GM21619 (cell line): Measurements from ENCODE around the gene STARD13.
A peak's percentile ranks its signal among the peaks of the same experiment; 100 is the strongest.

Experiments
- ATAC-seq: cut with Tn5 transposase; IDR thresholded peaks from one replicate; pipeline ENCODE4 v1.9.1; 2021; ENCODE audit not compliant: unreplicated experiment

STARD13 gene

GRCh38 chr13:33069365-33069764 is 216.2 kb downstream of the STARD13 start:
- no peak for ATAC-seq

- ATAC-seq, result no peak
These were observed 219.2 kb downstream of the STARD13 start for GRCh38 chr13:33066329-33066728.

- ATAC-seq, result no peak
These were observed 224.7 kb downstream of the STARD13 start for GRCh38 chr13:33060815-33061214.

DNA sequence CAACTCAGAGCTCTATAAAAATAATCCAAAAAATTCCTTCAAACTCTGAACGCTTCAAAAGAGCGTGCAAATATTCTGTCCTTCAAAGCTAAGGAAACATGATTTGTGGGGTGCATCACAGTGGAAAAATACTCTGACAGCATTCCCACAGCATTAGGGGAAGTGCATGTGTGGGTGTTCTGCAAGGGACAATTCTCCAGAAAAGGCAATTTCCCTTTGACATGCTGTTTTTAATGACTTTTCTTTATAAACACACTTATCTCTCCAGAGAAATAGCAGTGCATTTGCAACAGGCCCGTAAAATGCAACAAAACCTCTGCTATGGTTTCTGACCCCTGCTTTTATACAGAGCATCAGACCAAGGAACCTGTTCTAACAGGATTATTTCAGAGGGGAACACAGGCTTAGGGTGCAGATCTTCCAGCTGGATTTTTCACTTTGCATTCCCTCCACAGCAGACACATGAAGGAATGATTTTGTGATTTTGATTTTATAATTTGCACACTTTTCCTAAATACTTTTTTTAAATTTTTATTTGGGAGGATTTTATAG is 226.7 kb downstream of the STARD13 start:
- no peak for ATAC-seq

DNA sequence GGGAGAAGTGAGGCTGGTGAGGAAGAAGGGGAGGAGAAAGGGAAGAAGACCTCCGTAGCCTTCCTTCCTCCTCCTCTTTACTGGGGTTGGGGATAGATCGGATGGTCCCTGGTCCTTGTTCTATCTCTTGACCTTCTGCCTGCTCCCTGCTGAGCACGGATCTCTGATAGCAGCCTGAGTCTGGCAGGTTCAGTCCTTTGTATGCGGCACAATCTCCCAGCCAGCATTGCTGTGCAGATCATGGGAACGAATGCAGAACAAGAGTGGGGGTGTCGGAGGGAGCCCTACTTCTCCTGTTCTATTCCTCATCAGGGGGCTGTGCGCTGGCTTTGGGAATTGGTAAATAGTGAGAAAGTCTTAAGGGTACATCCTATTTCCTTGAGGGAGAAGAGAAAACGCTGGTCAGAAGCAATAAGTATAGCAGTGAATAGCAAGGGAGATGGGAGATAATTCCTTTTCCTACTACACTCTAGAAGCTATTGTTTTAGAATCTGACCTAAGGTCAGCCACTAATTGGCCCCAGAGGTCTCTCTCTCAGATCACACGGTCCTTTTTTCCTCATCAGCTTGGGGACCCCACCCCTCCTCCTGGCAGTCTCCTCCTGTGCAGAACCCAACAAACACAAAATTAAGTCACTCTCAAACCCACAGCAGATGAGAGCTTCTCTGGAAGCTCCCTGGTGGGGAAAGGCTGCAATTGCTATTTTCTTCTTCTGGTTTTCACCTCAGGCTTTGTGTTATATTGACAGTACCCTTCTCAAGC is 228.4 kb downstream of the STARD13 start:
- ATAC-seq, result peak; percentile 61

DNA sequence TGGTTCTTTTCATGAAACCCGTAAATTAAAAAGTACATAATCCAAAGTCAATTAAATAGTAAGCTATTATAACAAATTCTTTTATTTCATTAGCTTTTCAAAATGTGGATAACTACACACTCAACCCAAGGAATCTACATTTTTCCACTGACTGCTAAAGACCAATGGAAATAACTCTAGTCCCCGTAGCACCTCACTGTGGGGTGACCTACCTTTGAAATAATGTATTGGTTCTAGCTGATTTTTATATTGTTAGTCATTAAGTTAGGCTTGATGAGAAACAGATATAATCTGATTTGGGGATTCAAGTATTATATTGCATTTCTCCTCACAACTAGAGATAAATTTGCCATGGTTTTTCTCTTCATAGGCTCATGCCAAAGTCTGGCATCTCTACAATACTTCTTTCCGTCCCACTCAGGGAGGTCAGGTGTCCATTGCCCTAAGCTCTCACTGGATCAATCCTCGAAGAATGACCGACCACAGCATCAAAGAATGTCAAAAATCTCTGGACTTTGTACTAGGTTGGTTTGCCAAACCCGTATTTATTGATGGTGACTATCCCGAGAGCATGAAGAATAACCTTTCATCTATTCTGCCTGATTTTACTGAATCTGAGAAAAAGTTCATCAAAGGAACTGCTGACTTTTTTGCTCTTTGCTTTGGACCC is 232.0 kb downstream of the STARD13 start:
- no peak for ATAC-seq
